IMR-90 (cell line): ENCODE measurements around the gene GJC1. TPM values are rescaled to one million over a fixed set of nuclear protein-coding genes. Genes with fewer than 3 reads are reported as not detected.

Source experiments
- ATAC-seq: fragments of 200-7000 bp; cut with Tn5 transposase; 2 replicates; pipeline ENCODE4 v1.9.1; 2020; ENCODE audit warnings: low read depth, mild to moderate bottlenecking, moderate library complexity
- BruUV-seq: library from RNA; stranded (reverse); fragments of 400-500 nt; replicated peaks from 2 replicates; lab custom pipeline; 2021; lab: Mats Ljungman, UMichigan
- CTCF ChIA-PET: fragments of 300-600 bp; formaldehyde crosslinking; extraction: SDS; loops from one replicate; lab custom pipeline; 2021; ENCODE audit warnings: antibody characterized with exemption; lab: Yijun Ruan, JAX
- POLR2A ChIA-PET: fragments of 300-600 bp; sonication (Branson Sonifier 250); formaldehyde crosslinking; loops from one replicate; lab custom pipeline; 2022; ENCODE audit warnings: antibody characterized with exemption; ENCODE audit not compliant: unreplicated experiment; lab: Charles Lee
- DNase-seq: peaks from one replicate; pipeline ENCODE4 v3.0.0; 2013
- H2AFZ ChIP-seq: replicated peaks from 2 replicates; pipeline ENCODE3; 2013; ENCODE audit warnings: low read length, mild to moderate bottlenecking; ENCODE audit not compliant: poor library complexity
- H2AK5ac ChIP-seq: 2 replicates; pipeline ENCODE4 v1.6.1; 2013; ENCODE audit warnings: low read depth, low read length, inconsistent platforms
- H2AK9ac ChIP-seq: replicated peaks from 2 replicates; pipeline ENCODE3; 2013; ENCODE audit warnings: mild to moderate bottlenecking, low read depth, low read length, moderate library complexity; ENCODE audit not compliant: poor library complexity
- H2BK120ac ChIP-seq: 2 replicates; pipeline ENCODE4 v1.6.1; 2013; ENCODE audit warnings: low read depth, low read length, inconsistent platforms
- H2BK15ac ChIP-seq: 3 replicates; pipeline ENCODE4 v1.6.1; 2013; ENCODE audit warnings: low read depth, low read length, inconsistent platforms
- H2BK20ac ChIP-seq: 2 replicates; pipeline ENCODE4 v1.6.1; 2013; ENCODE audit warnings: low read depth, mild to moderate bottlenecking, inconsistent platforms, low read length, moderate library complexity
- H2BK5ac ChIP-seq: 2 replicates; pipeline ENCODE4 v1.6.1; 2013; ENCODE audit warnings: mild to moderate bottlenecking, low read depth, low read length, inconsistent platforms; ENCODE audit not compliant: poor library complexity, severe bottlenecking
- H3K14ac ChIP-seq: replicated peaks from 2 replicates; pipeline ENCODE4 v1.6.1; 2013; ENCODE audit warnings: low read depth, low read length, inconsistent platforms
- H3K18ac ChIP-seq: 2 replicates; pipeline ENCODE4 v1.6.1; 2013; ENCODE audit warnings: low read depth, low read length, control low read depth
- H3K23ac ChIP-seq: 2 replicates; pipeline ENCODE4 v1.6.1; 2013; ENCODE audit warnings: low read depth, low read length, inconsistent platforms
- H3K27ac ChIP-seq: 2 replicates; pipeline ENCODE4 v1.5.1; 2013; ENCODE audit warnings: mild to moderate bottlenecking, control low read depth, low read length; ENCODE audit not compliant: insufficient read depth
- H3K27me3 ChIP-seq: 2 replicates; pipeline ENCODE4 v1.6.1; 2013; ENCODE audit warnings: low read length; ENCODE audit not compliant: control insufficient read depth, insufficient read depth
- H3K36me3 ChIP-seq: 2 replicates; pipeline ENCODE4 v1.6.1; 2013; ENCODE audit warnings: low read length, mixed read lengths; ENCODE audit not compliant: control insufficient read depth, insufficient read depth
- H3K4ac ChIP-seq: 2 replicates; pipeline ENCODE4 v1.6.1; 2013; ENCODE audit warnings: low read depth, low read length, inconsistent platforms
- H3K4me1 ChIP-seq: 2 replicates; pipeline ENCODE4 v1.6.1; 2013; ENCODE audit warnings: low read length, mixed read lengths; ENCODE audit not compliant: control insufficient read depth, insufficient read depth
- H3K4me2 ChIP-seq: 2 replicates; pipeline ENCODE4 v1.6.1; 2013; ENCODE audit warnings: low read depth, mild to moderate bottlenecking, control low read depth, low read length, moderate library complexity
- H3K4me3 ChIP-seq: 2 replicates; pipeline ENCODE4 v1.5.1; 2013; ENCODE audit warnings: low read depth, mild to moderate bottlenecking, control low read depth, low read length, moderate library complexity; ENCODE audit not compliant: insufficient read depth
- H3K56ac ChIP-seq: 2 replicates; pipeline ENCODE4 v1.6.1; 2013; ENCODE audit warnings: low read length, inconsistent platforms; ENCODE audit not compliant: insufficient read depth; ENCODE audit errors: extremely low read depth
- H3K79me1 ChIP-seq, 2 experiments: 2 replicates each; pipeline ENCODE4 v1.6.1; 2013; ENCODE audit warnings: low read length in 2 of 2, inconsistent platforms in 1 of 2, low read depth in 1 of 2
- H3K9ac ChIP-seq: 2 replicates; pipeline ENCODE4 v1.6.1; 2013; ENCODE audit warnings: low read depth, low read length, control low read depth
- H3K9me1 ChIP-seq: 2 replicates; pipeline ENCODE4 v1.6.1; 2013; ENCODE audit warnings: low read length, inconsistent platforms; ENCODE audit not compliant: insufficient read depth
- H3K9me3 ChIP-seq: 2 replicates; pipeline ENCODE4 v1.6.1; 2013; ENCODE audit warnings: low read length; ENCODE audit not compliant: control insufficient read depth, insufficient read depth
- H4K20me1 ChIP-seq: 2 replicates; pipeline ENCODE4 v1.6.1; 2013; ENCODE audit warnings: low read length, inconsistent platforms; ENCODE audit not compliant: insufficient read depth
- H4K5ac ChIP-seq: 2 replicates; pipeline ENCODE4 v1.6.1; 2013; ENCODE audit warnings: mild to moderate bottlenecking, low read depth, low read length, control low read depth
- H4K8ac ChIP-seq, 2 experiments: 2 replicates each; pipeline ENCODE4 v1.6.1; 2013; ENCODE audit warnings: low read depth in 2 of 2, low read length in 2 of 2, control low read depth in 1 of 2, inconsistent platforms in 1 of 2
- H4K91ac ChIP-seq: 2 replicates; pipeline ENCODE4 v1.6.1; 2013; ENCODE audit warnings: low read depth, low read length, inconsistent platforms; ENCODE audit not compliant: insufficient read depth
- BHLHE40 ChIP-seq: fragments of 150-350 bp; IDR thresholded peaks from 2 replicates; pipeline ENCODE4 v1.6.1; 2016; ENCODE audit warnings: mild to moderate bottlenecking, low read depth, low read length
- CEBPB ChIP-seq: IDR thresholded peaks from 2 replicates; pipeline ENCODE4 v1.6.1; 2012; ENCODE audit warnings: low read depth, low read length, improper control_type of control experiment
- CHD1 ChIP-seq: IDR thresholded peaks from 2 replicates; pipeline ENCODE4 v1.6.1; 2012; ENCODE audit warnings: low read depth, low read length, improper control_type of control experiment
- ELK1 ChIP-seq: fragments of 150-350 bp; IDR thresholded peaks from 2 replicates; pipeline ENCODE4 v1.6.1; 2016; ENCODE audit warnings: low read depth, mild to moderate bottlenecking, low read length, moderate library complexity, borderline replicate concordance
- FOS ChIP-seq: fragments of 150-350 bp; IDR thresholded peaks from 2 replicates; pipeline ENCODE4 v1.6.1; 2016; ENCODE audit warnings: low read depth, low read length
- MAFK ChIP-seq: IDR thresholded peaks from 2 replicates; pipeline ENCODE4 v1.6.1; 2012; ENCODE audit warnings: low read depth, low read length, improper control_type of control experiment
- MAZ ChIP-seq: IDR thresholded peaks from 2 replicates; pipeline ENCODE4 v1.6.1; 2012; ENCODE audit warnings: low read depth, mild to moderate bottlenecking, low read length, improper control_type of control experiment, moderate library complexity, borderline replicate concordance
- MXI1 ChIP-seq: IDR thresholded peaks from 2 replicates; pipeline ENCODE4 v1.6.1; 2012; ENCODE audit warnings: low read depth, mild to moderate bottlenecking, low read length, moderate library complexity, borderline replicate concordance
- NFE2L2 ChIP-seq: fragments of 150-350 bp; IDR thresholded peaks from 2 replicates; pipeline ENCODE4 v1.6.1; 2016; ENCODE audit warnings: low read depth, mild to moderate bottlenecking, low read length
- POLR2A ChIP-seq: IDR thresholded peaks from 2 replicates; pipeline ENCODE4 v1.6.1; 2012; ENCODE audit warnings: mild to moderate bottlenecking, low read depth, low read length
- RAD21 ChIP-seq: IDR thresholded peaks from 2 replicates; pipeline ENCODE4 v1.6.1; 2012; ENCODE audit warnings: low read length, improper control_type of control experiment
- RCOR1 ChIP-seq: IDR thresholded peaks from 2 replicates; pipeline ENCODE4 v1.6.1; 2012; ENCODE audit warnings: mild to moderate bottlenecking, low read length, improper control_type of control experiment; ENCODE audit not compliant: insufficient replicate concordance
- RFX5 ChIP-seq: IDR thresholded peaks from 2 replicates; pipeline ENCODE4 v1.8.0; 2012; ENCODE audit warnings: low read depth, mild to moderate bottlenecking, low read length, moderate library complexity
- SMC3 ChIP-seq: fragments of 150-350 bp; IDR thresholded peaks from 2 replicates; pipeline ENCODE4 v1.6.1; 2016; ENCODE audit warnings: low read depth, mild to moderate bottlenecking, antibody characterized with exemption, low read length, moderate library complexity
- WGBS, 2 experiments: methylation state at CpG; one replicate each; pipeline versions ENCODE4 v1.1.5 to v1.1.7; 2013; ENCODE audit warnings: missing lambda C conversion rate in 2 of 2; ENCODE audit not compliant: insufficient read length in 1 of 2; ENCODE audit errors: extremely low coverage in 2 of 2; 5-methylcytosine and 5-hydroxymethylcytosine counted together
- dilution Hi-C: fragments of 300-500 bp; cut with HindIII; formaldehyde crosslinking; loops from one replicate; pipeline ENCODE4 v1.14.3; 2018; ENCODE audit warnings: low sequenced_read_pairs; ENCODE audit not compliant: unreplicated experiment
- in situ Hi-C: fragments of 300-500 bp; cut with MboI; formaldehyde crosslinking; loops from 3 replicates; pipeline ENCODE4 v1.14.3; 2019; ENCODE audit warnings: low sequenced_read_pairs, inconsistent platforms, mixed read lengths
- intact Hi-C: fragments of 100-400 bp; cut with micrococcal nuclease; formaldehyde crosslinking; loops from 2 replicates; pipeline ENCODE4 v1.10.0; 2022
- polyA plus RNA-seq, 3 experiments: library from polyadenylated mRNA; depleted of rRNA; stranded (reverse); fragments of >200 nt; gene quantifications; 2 replicates each; pipeline ENCODE4 v1.2.3, GENCODE V29; 2012; ENCODE audit warnings: low replicate concordance in 1 of 3
- total RNA-seq: library from RNA; depleted of rRNA; stranded (reverse); fragments of >200 nt; gene quantifications from 2 replicates; pipeline ENCODE4 v1.2.3, GENCODE V29; 2012
- TF ChIP-seq, protein P1 (sequence below): fragments of 150-350 bp; IDR thresholded peaks from 2 replicates; pipeline ENCODE4 v1.6.1; 2017; ENCODE audit warnings: mild to moderate bottlenecking, antibody characterized with exemption, low read length, low read depth
- TF ChIP-seq, protein P2 (sequence below): conservative IDR thresholded peaks from 2 replicates; pipeline ENCODE4 v1.5.1; 2012; ENCODE audit warnings: mild to moderate bottlenecking, low read depth, low read length, improper control_type of control experiment

Gene GJC1
- total and polyA plus RNA-seq, 2 of the 4 experiments (the other 2 are of a cell fraction): 23.9 to 69.7 TPM

GRCh38 chr17:44832805-44833204, 2.7 kb upstream of the GJC1 start:
- H3K27ac ChIP-seq: no peak overlapping the region
- no peak overlapping the region for H2AK5ac ChIP-seq
- POLR2A ChIA-PET: no interaction called here
- H3K79me1 ChIP-seq: peaks cover 6 to 8% of the 10 kb centered on the region in 2 experiments; a peak in 2 of 4 replicates
- ATAC-seq (no peak), DNase-seq (no peak)
- H3K4me2 ChIP-seq: no peak overlapping the region
- H4K5ac ChIP-seq: no peak overlapping the region
- H3K4me3 ChIP-seq: no peak overlapping the region
- no peak overlapping the region for H4K91ac ChIP-seq
- no peak overlapping the region for H2BK5ac ChIP-seq
- H2BK120ac ChIP-seq: no peak overlapping the region
- no peaks in the 10 kb centered on the region for H3K36me3 ChIP-seq
- no peak overlapping the region for H2BK20ac ChIP-seq
- CTCF ChIA-PET: interaction anchor here (1.0 kb wide), 1 partner anchor 38 kb away, joined by 3 read pairs; no protein-coding TSS in a partner anchor
- H2AK9ac ChIP-seq: no peak overlapping the region
- TF ChIP-seq CEBPB (no peak), CHD1 (no peak), RCOR1 (no peak), ELK1 (no peak), FOS (no peak), RAD21 (no peak), POLR2A (no peak), BHLHE40 (no peak), MAFK (no peak), SMC3 (no peak), MAZ (no peak), RFX5 (no peak), MXI1 (no peak), NFE2L2 (no peak)
- TF ChIP-seq, protein P1, sequence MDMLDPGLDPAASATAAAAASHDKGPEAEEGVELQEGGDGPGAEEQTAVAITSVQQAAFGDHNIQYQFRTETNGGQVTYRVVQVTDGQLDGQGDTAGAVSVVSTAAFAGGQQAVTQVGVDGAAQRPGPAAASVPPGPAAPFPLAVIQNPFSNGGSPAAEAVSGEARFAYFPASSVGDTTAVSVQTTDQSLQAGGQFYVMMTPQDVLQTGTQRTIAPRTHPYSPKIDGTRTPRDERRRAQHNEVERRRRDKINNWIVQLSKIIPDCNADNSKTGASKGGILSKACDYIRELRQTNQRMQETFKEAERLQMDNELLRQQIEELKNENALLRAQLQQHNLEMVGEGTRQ: no peak
- TF ChIP-seq, protein P2, sequence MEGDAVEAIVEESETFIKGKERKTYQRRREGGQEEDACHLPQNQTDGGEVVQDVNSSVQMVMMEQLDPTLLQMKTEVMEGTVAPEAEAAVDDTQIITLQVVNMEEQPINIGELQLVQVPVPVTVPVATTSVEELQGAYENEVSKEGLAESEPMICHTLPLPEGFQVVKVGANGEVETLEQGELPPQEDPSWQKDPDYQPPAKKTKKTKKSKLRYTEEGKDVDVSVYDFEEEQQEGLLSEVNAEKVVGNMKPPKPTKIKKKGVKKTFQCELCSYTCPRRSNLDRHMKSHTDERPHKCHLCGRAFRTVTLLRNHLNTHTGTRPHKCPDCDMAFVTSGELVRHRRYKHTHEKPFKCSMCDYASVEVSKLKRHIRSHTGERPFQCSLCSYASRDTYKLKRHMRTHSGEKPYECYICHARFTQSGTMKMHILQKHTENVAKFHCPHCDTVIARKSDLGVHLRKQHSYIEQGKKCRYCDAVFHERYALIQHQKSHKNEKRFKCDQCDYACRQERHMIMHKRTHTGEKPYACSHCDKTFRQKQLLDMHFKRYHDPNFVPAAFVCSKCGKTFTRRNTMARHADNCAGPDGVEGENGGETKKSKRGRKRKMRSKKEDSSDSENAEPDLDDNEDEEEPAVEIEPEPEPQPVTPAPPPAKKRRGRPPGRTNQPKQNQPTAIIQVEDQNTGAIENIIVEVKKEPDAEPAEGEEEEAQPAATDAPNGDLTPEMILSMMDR: no peak
- WGBS, 2 experiments: 76% methylated on average over 2 of the region's 5 CpGs; no CpG with 5 or more reads in 1 of the 2 experiments
- H2AFZ ChIP-seq: no peak overlapping the region
- in situ Hi-C loops (no loop called here), dilution Hi-C loops (no loop called here), intact Hi-C loops (no loop called here)
- H3K4me1 ChIP-seq: no peaks in the 10 kb centered on the region
- H3K23ac ChIP-seq: no peak overlapping the region
- H3K18ac ChIP-seq: no peak overlapping the region
- H3K9me1 ChIP-seq: no peaks in the 10 kb centered on the region
- H4K8ac ChIP-seq: no peak overlapping the region
- no peak overlapping the region for H3K4ac ChIP-seq
- no peak overlapping the region for H3K14ac ChIP-seq
- H3K9ac ChIP-seq: no peak overlapping the region
- H2BK15ac ChIP-seq: no peak overlapping the region
- H3K9me3 ChIP-seq: no peaks in the 10 kb centered on the region
- no peaks in the 10 kb centered on the region for H3K27me3 ChIP-seq
- H4K20me1 ChIP-seq: no peaks in the 10 kb centered on the region
- BruUV-seq: no TSS peak
- no peak overlapping the region for H3K56ac ChIP-seq
